NB4 (cell line): ENCODE measurements around the gene SECISBP2L.
"Not testable (repeated sequence)": the region's sequence is repeated elsewhere in the genome, so short reads cannot be mapped to it uniquely, and the experiment has no call there.

Source experiments
- DNase-seq: peaks from one replicate; pipeline ENCODE4 v3.0.0; 2010; ENCODE audit warnings: low read depth
- H3K4me3 ChIP-seq: one replicate; pipeline ENCODE4 v1.5.1; 2011; ENCODE audit warnings: mild to moderate bottlenecking, low read depth, low read length, moderate library complexity
- MYC ChIP-seq: IDR thresholded peaks from 2 replicates; pipeline ENCODE4 v1.6.1; 2011; ENCODE audit warnings: low read depth, low read length
- POLR2A ChIP-seq: IDR thresholded peaks from 2 replicates; pipeline ENCODE4 v1.6.1; 2011; ENCODE audit warnings: mild to moderate bottlenecking; ENCODE audit not compliant: insufficient read length; ENCODE audit errors: extremely low read depth
- TF ChIP-seq, protein P1 (sequence below): IDR thresholded peaks from 2 replicates; pipeline ENCODE4 v1.6.1; 2011; ENCODE audit warnings: low read depth, low read length
- TF ChIP-seq, protein P2 (sequence below): IDR thresholded peaks from one replicate; pipeline ENCODE4 v1.5.1; 2012; ENCODE audit warnings: low read depth, low read length

Gene SECISBP2L

DNA sequence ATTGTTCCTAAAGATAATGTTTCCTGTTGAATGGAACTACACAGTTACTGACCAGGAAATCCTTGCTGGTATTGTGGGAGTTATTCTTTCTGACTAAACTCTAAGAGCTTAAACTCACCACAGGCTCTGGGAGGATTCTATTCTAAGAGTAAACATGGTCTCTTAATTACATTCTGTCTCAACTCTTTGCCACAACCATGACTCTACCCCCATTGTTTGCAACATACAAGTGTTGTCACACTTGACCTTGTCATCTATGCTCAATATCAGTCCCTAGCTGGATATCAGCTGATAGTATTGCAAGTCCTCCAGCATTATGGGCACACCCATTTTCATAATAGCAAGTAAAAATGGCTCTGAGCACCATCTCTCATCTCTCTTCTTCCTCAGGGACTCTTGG, 29.6 kb upstream of the SECISBP2L start:
- DNase-seq = peak; percentile 80
- TF ChIP-seq, protein P1, sequence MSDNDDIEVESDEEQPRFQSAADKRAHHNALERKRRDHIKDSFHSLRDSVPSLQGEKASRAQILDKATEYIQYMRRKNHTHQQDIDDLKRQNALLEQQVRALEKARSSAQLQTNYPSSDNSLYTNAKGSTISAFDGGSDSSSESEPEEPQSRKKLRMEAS = no peak
- TF ChIP-seq POLR2A (no peak), MYC (no peak)
- TF ChIP-seq, protein P2, sequence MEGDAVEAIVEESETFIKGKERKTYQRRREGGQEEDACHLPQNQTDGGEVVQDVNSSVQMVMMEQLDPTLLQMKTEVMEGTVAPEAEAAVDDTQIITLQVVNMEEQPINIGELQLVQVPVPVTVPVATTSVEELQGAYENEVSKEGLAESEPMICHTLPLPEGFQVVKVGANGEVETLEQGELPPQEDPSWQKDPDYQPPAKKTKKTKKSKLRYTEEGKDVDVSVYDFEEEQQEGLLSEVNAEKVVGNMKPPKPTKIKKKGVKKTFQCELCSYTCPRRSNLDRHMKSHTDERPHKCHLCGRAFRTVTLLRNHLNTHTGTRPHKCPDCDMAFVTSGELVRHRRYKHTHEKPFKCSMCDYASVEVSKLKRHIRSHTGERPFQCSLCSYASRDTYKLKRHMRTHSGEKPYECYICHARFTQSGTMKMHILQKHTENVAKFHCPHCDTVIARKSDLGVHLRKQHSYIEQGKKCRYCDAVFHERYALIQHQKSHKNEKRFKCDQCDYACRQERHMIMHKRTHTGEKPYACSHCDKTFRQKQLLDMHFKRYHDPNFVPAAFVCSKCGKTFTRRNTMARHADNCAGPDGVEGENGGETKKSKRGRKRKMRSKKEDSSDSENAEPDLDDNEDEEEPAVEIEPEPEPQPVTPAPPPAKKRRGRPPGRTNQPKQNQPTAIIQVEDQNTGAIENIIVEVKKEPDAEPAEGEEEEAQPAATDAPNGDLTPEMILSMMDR = no peak
- no peak overlapping the region for H3K4me3 ChIP-seq

DNA sequence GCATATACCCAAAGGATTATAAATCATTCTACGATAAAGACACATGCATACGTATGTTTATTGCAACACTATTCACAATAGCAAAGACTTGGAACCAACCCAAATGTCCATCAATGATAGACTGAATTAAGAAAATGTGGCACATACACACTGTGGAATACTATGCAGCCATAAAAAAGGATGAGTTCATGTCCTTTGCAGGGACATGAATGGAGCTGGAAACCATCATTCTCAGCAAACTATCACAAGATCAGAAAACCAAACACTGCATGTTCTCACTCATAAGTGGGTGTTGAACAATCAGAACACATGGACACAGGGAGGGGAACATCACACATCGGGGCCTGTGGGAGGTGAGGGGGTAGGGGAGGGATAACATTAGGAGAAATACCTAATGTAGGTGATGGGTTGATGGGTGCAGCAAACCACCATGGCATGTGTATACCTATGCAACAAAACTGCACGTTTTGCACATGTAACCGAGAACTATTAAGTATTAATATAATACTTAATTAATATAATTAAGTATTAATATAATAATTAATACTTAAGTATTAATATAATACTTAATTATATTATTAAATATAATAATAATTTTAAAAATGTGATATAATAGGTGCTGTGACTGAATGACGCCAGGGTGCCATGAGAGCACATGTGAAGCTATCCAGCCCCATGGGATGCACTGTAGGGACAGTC, 28.5 kb upstream of the SECISBP2L start:
- not testable (repeated sequence) for DNase-seq, H3K4me3 ChIP-seq

DNA sequence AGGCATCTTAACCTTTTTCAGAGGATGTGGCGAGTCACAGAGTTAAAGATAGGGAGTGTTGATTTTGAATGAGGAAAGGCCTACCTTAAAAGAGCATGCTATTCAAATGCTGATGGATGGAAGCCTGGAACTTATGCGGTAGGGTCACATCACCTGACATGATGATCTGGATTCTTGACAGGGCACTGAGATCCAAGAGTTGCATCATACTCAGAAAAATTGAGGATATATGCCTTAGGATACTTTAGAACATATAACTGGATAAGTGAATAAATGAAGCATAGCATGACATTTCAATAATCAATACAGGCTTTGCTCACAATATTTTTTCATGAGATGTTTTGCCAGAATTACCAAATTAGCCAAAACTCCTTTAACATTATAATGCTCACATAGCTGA, 20.1 kb upstream of the SECISBP2L start:
- no peak for DNase-seq
- H3K4me3 ChIP-seq = no peak overlapping the region
- no peak for TF ChIP-seq MYC
- TF ChIP-seq, protein P1 = no peak
- TF ChIP-seq, protein P2 = no peak
- no peak for TF ChIP-seq POLR2A

DNA sequence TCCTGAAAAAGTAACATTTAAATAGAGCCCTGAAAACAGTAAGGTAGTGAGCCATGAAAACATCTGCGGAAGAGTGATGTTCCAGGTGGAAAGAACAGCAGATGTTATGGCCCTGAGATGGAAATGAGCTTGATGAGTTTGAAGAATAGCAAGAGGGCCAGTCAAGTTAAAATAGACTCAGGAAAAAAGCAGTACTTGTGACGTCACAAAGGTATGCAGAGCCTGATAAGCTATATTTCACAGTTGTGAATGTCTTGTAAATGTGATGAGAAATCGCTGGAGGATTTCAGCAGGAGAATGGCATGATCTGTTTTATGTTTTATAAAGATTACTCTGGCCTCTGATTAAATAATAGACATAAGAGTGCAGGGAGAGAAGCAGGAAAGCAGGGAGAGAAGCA, 18.6 kb upstream of the SECISBP2L start:
- no peak for TF ChIP-seq MYC
- TF ChIP-seq, protein P2 = no peak
- TF ChIP-seq, protein P1 = no peak
- TF ChIP-seq POLR2A = no peak
- no peak overlapping the region for H3K4me3 ChIP-seq
- DNase-seq = no peak

DNA sequence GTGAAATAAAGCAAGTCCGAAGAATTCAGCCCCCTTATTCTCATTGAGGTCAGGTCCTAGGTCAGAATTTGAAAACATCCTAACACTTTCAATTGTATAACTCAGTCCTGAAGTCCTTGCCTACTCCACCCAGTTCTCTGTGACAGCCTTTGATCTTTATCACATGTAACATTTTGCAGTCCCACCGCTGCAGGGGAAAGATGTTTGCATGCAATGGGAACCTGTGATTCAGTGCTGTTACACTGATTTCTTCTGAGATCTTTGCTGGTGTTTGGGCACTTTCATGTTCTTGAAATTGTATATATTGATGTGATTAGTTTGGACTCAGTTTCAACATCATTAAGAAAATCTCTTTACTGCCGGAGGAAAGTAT, 18.0 kb upstream of the SECISBP2L start:
- no peak overlapping the region for H3K4me3 ChIP-seq
- no peak for TF ChIP-seq MYC
- TF ChIP-seq POLR2A = no peak
- TF ChIP-seq, protein P2 = no peak
- TF ChIP-seq, protein P1 = no peak
- no peak for DNase-seq

DNA sequence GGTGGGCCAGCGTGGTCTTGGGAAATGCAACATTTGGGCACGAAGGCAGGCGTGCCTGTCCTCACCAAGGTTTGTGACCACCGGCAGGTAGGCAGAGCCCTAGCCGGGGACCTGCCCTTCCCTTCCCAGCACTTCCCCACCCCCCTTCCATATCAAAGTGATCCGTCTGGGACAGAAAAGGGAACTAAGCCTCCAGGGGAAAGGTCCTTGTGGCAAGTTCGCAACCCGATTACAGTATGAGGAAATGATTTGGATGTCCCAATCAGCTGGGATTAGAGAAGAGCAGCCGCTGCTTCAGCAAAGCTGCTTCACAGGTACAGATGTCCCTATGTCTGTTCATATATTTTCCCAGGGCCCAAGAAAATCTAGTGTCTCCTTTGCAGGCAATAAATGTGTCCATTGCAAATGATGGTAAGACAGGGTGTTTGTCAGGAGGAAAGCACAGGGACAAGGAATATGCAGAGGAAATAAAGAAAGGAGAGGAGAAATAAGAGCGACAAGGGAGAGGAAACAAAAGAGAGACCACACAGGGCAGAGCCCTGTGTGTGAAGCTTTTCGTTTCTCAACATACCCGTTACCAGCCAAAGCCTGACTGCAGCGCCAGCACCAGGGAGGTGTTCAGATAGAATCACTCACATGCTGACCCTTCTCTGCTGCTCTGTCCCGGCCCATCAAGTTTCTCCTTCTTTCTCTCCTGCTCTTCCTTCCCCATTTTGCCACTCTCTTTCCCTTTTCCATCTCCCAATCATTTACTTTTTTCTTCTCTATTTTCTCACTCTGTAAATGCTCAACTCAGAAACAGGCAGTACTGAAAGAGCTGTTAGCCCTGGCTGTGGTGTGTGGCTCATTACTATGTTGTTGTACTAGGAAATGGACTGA, 17.4 kb upstream of the SECISBP2L start:
- no peak for TF ChIP-seq POLR2A
- TF ChIP-seq, protein P2 = no peak
- no peak for TF ChIP-seq MYC
- TF ChIP-seq, protein P1 = no peak
- no peak overlapping the region for H3K4me3 ChIP-seq
- DNase-seq = peak; percentile 67
